ENCODE results near the gene FGF13. TPM values are rescaled to one million over a fixed set of nuclear protein-coding genes. Genes with fewer than 3 reads are reported as not detected.

FGF13 gene
- total RNA-seq, 1 donor: 0.36 TPM

DNA sequence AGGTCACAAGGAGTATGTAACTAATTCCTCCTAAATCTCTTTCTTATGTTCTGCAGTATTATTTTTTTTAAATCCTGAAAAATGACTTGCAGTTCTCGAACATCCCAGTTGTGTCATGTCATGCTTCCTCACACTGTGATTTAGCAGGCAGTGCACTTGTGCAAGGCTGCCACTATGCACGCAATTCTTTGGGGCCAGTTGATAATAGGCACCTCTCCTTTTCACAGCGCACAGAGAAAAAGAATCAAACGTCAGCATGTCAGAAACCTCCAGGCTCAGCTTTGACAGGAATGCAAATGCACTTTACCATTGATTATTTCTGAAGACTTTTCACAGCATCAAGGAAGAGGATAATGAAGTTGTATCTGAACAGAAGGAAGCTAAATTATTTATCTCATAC is 62.9 kb downstream of the FGF13 start:
- no peaks in the 10 kb centered on the region for H3K79me2 ChIP-seq (ENCODE audit: insufficient read depth, low read length)
- H3K4me1 ChIP-seq (ENCODE audit: insufficient read depth, low read length): no peaks in the 10 kb centered on the region
- H2AFZ ChIP-seq (ENCODE audit: low read length): no peak overlapping the region
- H3K9me3 ChIP-seq (ENCODE audit: low read depth, low read length): no peaks in the 10 kb centered on the region
- no peaks in the 10 kb centered on the region for H4K20me1 ChIP-seq (ENCODE audit: insufficient read depth, low read length)
- DNase-seq (ENCODE audit: insufficient read length, low spot score, missing footprints): no peak
- H3K36me3 ChIP-seq (ENCODE audit: insufficient read depth, low read length): no peaks in the 10 kb centered on the region
- H3K4me2 ChIP-seq (ENCODE audit: insufficient read depth, low read length): no peak overlapping the region
- no peak overlapping the region for H3K27ac ChIP-seq (ENCODE audit: low read depth, low read length)
- TF ChIP-seq, protein P1, sequence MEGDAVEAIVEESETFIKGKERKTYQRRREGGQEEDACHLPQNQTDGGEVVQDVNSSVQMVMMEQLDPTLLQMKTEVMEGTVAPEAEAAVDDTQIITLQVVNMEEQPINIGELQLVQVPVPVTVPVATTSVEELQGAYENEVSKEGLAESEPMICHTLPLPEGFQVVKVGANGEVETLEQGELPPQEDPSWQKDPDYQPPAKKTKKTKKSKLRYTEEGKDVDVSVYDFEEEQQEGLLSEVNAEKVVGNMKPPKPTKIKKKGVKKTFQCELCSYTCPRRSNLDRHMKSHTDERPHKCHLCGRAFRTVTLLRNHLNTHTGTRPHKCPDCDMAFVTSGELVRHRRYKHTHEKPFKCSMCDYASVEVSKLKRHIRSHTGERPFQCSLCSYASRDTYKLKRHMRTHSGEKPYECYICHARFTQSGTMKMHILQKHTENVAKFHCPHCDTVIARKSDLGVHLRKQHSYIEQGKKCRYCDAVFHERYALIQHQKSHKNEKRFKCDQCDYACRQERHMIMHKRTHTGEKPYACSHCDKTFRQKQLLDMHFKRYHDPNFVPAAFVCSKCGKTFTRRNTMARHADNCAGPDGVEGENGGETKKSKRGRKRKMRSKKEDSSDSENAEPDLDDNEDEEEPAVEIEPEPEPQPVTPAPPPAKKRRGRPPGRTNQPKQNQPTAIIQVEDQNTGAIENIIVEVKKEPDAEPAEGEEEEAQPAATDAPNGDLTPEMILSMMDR (IDR thresholded peaks at IDR 0.05; ENCODE audit: extremely low read depth, low read depth, low read length): no peak
- no peak overlapping the region for H3K4me3 ChIP-seq (ENCODE audit: insufficient read depth, low read length)
- no peaks in the 10 kb centered on the region for H3K27me3 ChIP-seq (ENCODE audit: insufficient read depth, low read length)

DNA sequence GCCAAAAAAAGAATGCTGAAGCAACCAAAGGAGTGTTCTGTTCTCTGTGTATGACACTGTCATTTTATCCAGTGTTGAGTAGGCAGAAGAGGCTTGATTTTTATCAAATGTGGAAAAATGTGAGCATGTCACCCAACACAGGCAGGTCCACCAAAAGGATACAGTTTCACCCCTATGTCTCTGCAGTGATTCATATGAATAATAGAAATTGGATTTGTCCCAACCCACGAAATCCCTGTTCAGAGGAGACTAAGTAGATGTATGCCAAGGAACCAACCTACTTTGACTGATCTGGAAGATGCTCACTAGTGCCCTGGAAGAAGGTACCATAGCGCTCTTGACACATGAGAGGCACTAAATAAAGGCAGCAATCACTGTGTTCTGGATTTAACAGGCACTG is 72.5 kb downstream of the FGF13 start:
- H3K9me3 ChIP-seq (ENCODE audit: low read depth, low read length): no peaks in the 10 kb centered on the region
- H2AFZ ChIP-seq (ENCODE audit: low read length): no peak overlapping the region
- no peak overlapping the region for H3K4me2 ChIP-seq (ENCODE audit: insufficient read depth, low read length)
- H3K4me3 ChIP-seq (ENCODE audit: insufficient read depth, low read length): no peak overlapping the region
- no peaks in the 10 kb centered on the region for H3K36me3 ChIP-seq (ENCODE audit: insufficient read depth, low read length)
- DNase-seq (ENCODE audit: insufficient read length, low spot score, missing footprints): no peak
- H3K79me2 ChIP-seq (ENCODE audit: insufficient read depth, low read length): no peaks in the 10 kb centered on the region
- H3K27me3 ChIP-seq (ENCODE audit: insufficient read depth, low read length): no peaks in the 10 kb centered on the region
- TF ChIP-seq, protein P1 (IDR thresholded peaks at IDR 0.05; ENCODE audit: extremely low read depth, low read depth, low read length): no peak
- H3K4me1 ChIP-seq (ENCODE audit: insufficient read depth, low read length): no peaks in the 10 kb centered on the region
- no peaks in the 10 kb centered on the region for H4K20me1 ChIP-seq (ENCODE audit: insufficient read depth, low read length)
- H3K27ac ChIP-seq (ENCODE audit: low read depth, low read length): no peak overlapping the region

Small RNAs within 50 kb of the gene (small RNA-seq; reads per million reads assigned to genes)
- gene AL031386.1: not detected
- not detected for gene MIR504
